ENCODE results near the gene TMEM273.

The TMEM273 gene

DNA sequence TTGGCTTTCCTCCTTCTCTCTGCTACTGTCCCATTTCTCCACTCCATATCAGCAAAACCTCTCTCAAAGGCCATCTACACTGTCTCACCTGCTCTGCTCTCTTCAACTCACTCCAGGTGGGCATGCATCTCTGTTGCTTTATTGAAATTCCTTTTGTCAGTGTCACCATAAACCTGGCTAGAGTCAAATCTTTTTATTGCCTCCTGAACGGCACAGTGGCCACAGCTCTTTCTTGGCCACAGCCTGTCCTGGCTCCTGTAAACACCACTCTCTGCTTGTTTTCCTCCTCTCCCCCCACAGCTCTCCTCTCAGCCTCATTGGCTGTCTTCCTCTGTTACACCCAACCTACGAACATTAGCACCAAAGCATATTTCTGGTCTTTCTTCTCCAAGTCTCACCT, 31.1 kb upstream of the TMEM273 start:
- Histone ChIP-seq H3K36me3 (ENCODE audit: insufficient read depth, low read length) (no peaks in the 10 kb centered on the region), H3K4me3 (ENCODE audit: low read length) (no peak overlapping the region), H3K27me3 (ENCODE audit: insufficient read depth, low read length) (no peaks in the 10 kb centered on the region), H2AFZ (ENCODE audit: low read depth, low read length) (no peak overlapping the region), H3K4me1 (ENCODE audit: insufficient read depth, low read length) (no peaks in the 10 kb centered on the region), H3K9me3 (ENCODE audit: low read length) (no peaks in the 10 kb centered on the region)

DNA sequence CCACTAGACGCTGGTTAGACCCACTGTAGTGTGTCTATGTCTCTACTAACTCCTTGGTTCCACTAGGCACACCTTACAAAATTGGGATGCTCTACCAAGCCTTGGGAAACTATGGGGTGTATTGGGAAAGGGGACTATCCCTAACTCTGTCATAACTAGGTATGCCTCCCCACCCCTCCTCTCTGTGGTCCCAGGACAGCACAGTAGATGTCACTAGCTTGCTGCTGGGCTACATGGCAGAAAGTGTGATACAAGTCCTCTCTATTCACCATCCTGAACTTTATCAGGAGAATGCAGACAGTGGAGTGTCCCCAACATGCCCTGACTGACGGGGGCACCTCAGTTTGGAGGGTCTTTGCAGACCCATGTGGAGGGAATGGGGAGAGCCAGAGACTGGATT, 30.3 kb upstream of the TMEM273 start:
- Histone ChIP-seq H3K36me3 (ENCODE audit: insufficient read depth, low read length) (no peaks in the 10 kb centered on the region), H3K4me1 (ENCODE audit: insufficient read depth, low read length) (no peaks in the 10 kb centered on the region), H3K9me3 (ENCODE audit: low read length) (no peaks in the 10 kb centered on the region), H2AFZ (ENCODE audit: low read depth, low read length) (no peak overlapping the region), H3K27me3 (ENCODE audit: insufficient read depth, low read length) (no peaks in the 10 kb centered on the region), H3K4me3 (ENCODE audit: low read length) (no peak overlapping the region)

DNA sequence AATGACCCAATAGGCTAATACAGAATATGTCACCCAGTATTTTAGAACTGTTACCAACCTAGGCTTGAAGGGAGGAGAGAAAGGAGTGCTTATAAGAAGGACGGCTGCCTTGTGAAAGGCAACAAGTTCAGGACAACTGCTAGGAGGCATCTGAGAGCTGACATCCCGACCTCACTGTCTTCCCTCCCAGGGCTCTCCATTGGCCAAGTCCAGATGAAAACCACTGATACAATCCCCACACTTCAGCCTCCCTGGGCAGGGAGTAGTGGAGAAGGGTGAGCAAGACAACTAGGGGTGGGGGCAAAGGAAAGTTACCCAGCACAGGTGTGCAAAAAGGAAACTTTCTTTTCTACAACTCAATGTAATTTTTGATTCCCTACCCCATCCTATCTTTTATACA, 29.5 kb upstream of the TMEM273 start:
- Histone ChIP-seq H3K36me3 (ENCODE audit: insufficient read depth, low read length) (no peaks in the 10 kb centered on the region), H2AFZ (ENCODE audit: low read depth, low read length) (no peak overlapping the region)

DNA sequence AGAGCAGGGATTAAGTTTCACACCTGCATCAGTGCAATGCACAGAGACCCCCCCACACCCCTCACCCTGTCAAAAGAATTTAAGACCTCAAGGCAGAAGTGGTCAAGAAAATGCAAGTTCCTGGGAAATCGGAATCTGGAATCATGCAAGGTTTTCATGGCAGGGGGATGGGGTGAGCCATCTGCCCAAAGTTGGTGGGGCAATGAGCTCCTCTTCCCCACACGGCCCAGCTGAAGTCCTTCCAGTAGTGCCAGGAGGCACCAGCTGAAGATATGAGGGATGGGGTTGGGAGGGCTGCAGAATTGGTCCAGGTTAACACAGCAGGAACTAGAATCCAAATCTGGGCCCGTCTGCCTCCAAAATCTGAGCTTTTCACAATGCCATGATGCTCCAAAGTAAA, 25.0 kb upstream of the TMEM273 start:
- H2AFZ ChIP-seq (ENCODE audit: low read depth, low read length), result no peak overlapping the region
- H3K27me3 ChIP-seq (ENCODE audit: insufficient read depth, low read length), result no peaks in the 10 kb centered on the region
- H3K4me1 ChIP-seq (ENCODE audit: insufficient read depth, low read length), result no peaks in the 10 kb centered on the region
- no peaks in the 10 kb centered on the region for H3K36me3 ChIP-seq (ENCODE audit: insufficient read depth, low read length)
- H3K9me3 ChIP-seq (ENCODE audit: low read length), result no peaks in the 10 kb centered on the region
- H3K4me3 ChIP-seq (ENCODE audit: low read length), result no peak overlapping the region

More for the DNA sequence above, 29.5 kb upstream of the TMEM273 start:
- H3K4me1 ChIP-seq (ENCODE audit: insufficient read depth, low read length), result no peaks in the 10 kb centered on the region
- no peaks in the 10 kb centered on the region for H3K27me3 ChIP-seq (ENCODE audit: insufficient read depth, low read length)
- H3K4me3 ChIP-seq (ENCODE audit: low read length), result no peak overlapping the region
- no peaks in the 10 kb centered on the region for H3K9me3 ChIP-seq (ENCODE audit: low read length)

DNA sequence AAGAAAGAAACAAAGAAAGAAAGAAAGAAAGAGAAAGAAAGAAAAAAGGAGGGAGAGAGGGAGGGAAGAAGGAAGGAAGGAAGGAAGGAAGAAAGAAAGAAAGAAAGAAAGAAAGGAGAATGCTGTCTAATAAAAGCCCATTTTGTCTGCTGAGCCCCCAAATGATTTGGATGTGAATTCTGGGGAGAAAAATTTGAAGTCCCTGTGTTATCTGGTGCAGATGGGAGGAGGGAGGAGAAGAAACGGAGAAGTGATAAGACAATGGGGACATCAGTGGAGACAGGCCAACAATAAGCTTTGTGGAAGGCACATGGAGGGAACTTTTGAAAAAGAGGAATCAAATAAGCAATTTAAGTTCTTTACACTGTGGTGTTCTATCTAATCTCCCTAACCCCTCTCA, 24.6 kb upstream of the TMEM273 start:
- H3K9me3 ChIP-seq (ENCODE audit: low read length), result no peaks in the 10 kb centered on the region
- H3K4me3 ChIP-seq (ENCODE audit: low read length), result no peak overlapping the region
- no peaks in the 10 kb centered on the region for H3K36me3 ChIP-seq (ENCODE audit: insufficient read depth, low read length)
- no peaks in the 10 kb centered on the region for H3K27me3 ChIP-seq (ENCODE audit: insufficient read depth, low read length)
- no peaks in the 10 kb centered on the region for H3K4me1 ChIP-seq (ENCODE audit: insufficient read depth, low read length)
- H2AFZ ChIP-seq (ENCODE audit: low read depth, low read length), result no peak overlapping the region

DNA sequence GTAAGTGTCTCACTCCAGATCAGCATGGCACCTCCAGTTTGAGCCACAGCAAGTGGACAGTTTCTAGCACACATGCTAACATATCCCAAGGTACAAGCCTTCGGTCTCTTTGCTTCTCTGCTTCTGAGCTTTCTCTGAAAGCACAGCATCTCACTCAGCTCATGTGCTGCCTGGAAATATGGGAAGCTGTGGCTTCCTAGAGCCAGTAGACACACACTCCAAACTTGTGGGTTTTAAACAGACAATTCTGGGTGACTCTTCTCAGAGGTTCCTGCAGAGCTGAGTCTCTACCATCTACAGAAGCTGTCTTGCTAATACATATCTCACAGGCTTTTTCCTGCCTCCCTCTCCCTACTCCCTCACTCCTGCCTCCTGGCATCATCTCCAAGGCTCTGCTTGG, 23.9 kb upstream of the TMEM273 start:
- Histone ChIP-seq H3K36me3 (ENCODE audit: insufficient read depth, low read length) (no peaks in the 10 kb centered on the region), H3K27me3 (ENCODE audit: insufficient read depth, low read length) (no peaks in the 10 kb centered on the region)

GRCh38 chr10:49208996-49209395, 20.8 kb upstream of the TMEM273 start:
- H3K4me3 ChIP-seq (ENCODE audit: low read length), result no peak overlapping the region
- no peaks in the 10 kb centered on the region for H3K36me3 ChIP-seq (ENCODE audit: insufficient read depth, low read length)
- H3K9me3 ChIP-seq (ENCODE audit: low read length), result no peaks in the 10 kb centered on the region
- H2AFZ ChIP-seq (ENCODE audit: low read depth, low read length), result no peak overlapping the region
- H3K4me1 ChIP-seq (ENCODE audit: insufficient read depth, low read length), result no peaks in the 10 kb centered on the region
- H3K27me3 ChIP-seq (ENCODE audit: insufficient read depth, low read length), result no peaks in the 10 kb centered on the region

More for the DNA sequence above, 23.9 kb upstream of the TMEM273 start:
- no peak overlapping the region for H3K4me3 ChIP-seq (ENCODE audit: low read length)
- no peaks in the 10 kb centered on the region for H3K9me3 ChIP-seq (ENCODE audit: low read length)
- H2AFZ ChIP-seq (ENCODE audit: low read depth, low read length), result no peak overlapping the region
- no peaks in the 10 kb centered on the region for H3K4me1 ChIP-seq (ENCODE audit: insufficient read depth, low read length)

DNA sequence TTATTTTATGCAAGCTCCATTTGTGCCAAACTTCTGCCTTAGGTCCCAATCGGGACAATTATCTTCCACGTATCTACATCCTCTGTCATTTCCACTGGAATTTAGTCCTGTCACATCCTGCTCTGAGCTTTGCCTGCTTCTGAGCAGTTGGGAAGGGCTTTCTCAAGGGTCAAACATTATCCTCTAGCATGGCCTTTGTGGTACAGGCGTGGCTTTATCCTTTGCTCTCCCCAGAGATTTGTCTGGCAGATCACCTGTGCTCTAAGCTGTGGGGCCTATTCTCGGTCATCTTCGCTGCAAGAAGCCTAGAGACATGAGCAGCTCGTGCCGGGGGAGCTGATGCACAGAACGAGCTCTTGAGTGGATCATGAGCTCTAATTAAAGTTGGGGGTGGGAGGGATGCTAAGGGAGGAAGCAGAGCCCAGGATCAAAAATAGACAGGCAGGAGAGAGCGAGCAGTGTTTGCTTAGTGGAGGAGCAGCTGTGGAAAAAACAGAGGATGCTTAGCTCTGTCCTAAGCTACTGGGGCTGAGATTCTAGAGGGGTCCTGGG, 19.8 kb upstream of the TMEM273 start:
- Histone ChIP-seq H3K4me3 (ENCODE audit: low read length) (no peak overlapping the region), H3K36me3 (ENCODE audit: insufficient read depth, low read length) (no peaks in the 10 kb centered on the region), H3K4me1 (ENCODE audit: insufficient read depth, low read length) (no peaks in the 10 kb centered on the region), H3K9me3 (ENCODE audit: low read length) (no peaks in the 10 kb centered on the region), H3K27me3 (ENCODE audit: insufficient read depth, low read length) (no peaks in the 10 kb centered on the region), H2AFZ (ENCODE audit: low read depth, low read length) (no peak overlapping the region)

DNA sequence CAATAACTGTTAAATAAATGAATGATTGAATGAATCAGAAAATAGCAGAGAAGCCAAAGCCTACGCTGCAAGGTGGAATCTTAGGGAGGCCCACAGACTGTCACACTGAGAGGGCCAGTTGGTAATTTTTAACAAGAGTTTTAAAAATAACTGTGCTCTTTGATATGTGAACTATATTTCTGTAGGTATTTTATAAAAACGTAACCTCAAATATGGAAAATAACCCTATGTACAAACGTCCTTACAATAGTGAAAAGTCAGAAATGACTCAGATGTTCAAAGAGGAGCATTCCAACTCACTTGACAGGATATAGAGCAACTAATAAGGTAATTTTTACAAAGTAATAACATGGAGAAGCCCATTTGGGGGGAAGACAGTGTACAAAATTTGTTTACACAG, 18.9 kb upstream of the TMEM273 start:
- Histone ChIP-seq H3K4me1 (ENCODE audit: insufficient read depth, low read length) (no peaks in the 10 kb centered on the region), H2AFZ (ENCODE audit: low read depth, low read length) (no peak overlapping the region), H3K4me3 (ENCODE audit: low read length) (no peak overlapping the region), H3K36me3 (ENCODE audit: insufficient read depth, low read length) (no peaks in the 10 kb centered on the region), H3K9me3 (ENCODE audit: low read length) (no peaks in the 10 kb centered on the region), H3K27me3 (ENCODE audit: insufficient read depth, low read length) (no peaks in the 10 kb centered on the region)

DNA sequence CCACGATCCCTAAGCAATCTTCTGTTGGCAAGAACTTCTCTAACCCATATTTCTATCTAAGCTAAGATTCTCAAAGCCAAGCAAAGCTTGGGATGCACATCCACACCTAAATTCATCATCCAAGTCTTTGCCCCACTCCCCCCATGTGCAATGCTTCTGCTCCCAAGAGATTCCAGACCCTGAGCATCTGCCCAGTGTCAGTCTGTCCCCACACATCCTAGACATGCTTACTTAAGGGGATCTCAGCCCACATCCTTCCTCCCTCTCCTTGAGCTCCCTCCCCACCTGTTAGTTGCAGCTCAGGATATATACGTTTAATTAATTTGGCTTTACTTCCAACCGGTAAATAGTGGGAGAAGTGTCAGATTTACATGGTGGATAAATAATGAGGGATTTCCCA, 17.0 kb upstream of the TMEM273 start:
- no peak overlapping the region for H3K4me3 ChIP-seq (ENCODE audit: low read length)
- no peaks in the 10 kb centered on the region for H3K9me3 ChIP-seq (ENCODE audit: low read length)
- H3K4me1 ChIP-seq (ENCODE audit: insufficient read depth, low read length), result no peaks in the 10 kb centered on the region
- H2AFZ ChIP-seq (ENCODE audit: low read depth, low read length), result no peak overlapping the region
- H3K27me3 ChIP-seq (ENCODE audit: insufficient read depth, low read length), result no peaks in the 10 kb centered on the region
- no peaks in the 10 kb centered on the region for H3K36me3 ChIP-seq (ENCODE audit: insufficient read depth, low read length)

- Histone ChIP-seq H3K4me1 (ENCODE audit: insufficient read depth, low read length) (no peaks in the 10 kb centered on the region), H3K36me3 (ENCODE audit: insufficient read depth, low read length) (no peaks in the 10 kb centered on the region), H2AFZ (ENCODE audit: low read depth, low read length) (no peak overlapping the region), H3K27me3 (ENCODE audit: insufficient read depth, low read length) (no peaks in the 10 kb centered on the region), H3K4me3 (ENCODE audit: low read length) (no peak overlapping the region), H3K9me3 (ENCODE audit: low read length) (no peaks in the 10 kb centered on the region)
Measured at GRCh38 chr10:49204119-49204518, 15.9 kb upstream of the TMEM273 start.

DNA sequence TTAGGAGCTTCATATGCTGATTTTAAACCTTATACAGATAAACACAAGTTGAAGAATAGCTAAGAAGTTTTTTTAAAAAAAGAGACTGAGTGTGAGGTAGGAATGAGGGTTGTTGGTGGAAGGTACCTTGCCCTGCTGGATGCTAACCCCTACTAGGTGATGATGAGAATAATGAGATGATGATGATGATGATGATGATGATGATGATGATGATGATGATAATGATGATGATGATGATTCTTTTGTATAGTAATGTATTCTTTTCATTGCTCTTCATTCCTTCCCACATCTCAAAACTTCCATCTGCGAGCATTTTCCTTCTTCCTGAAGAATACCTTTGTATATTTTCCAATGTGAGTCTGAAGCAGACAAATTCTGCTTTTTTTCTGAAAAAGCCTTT, 14.1 kb upstream of the TMEM273 start:
- Histone ChIP-seq H3K27me3 (ENCODE audit: insufficient read depth, low read length) (no peaks in the 10 kb centered on the region), H2AFZ (ENCODE audit: low read depth, low read length) (no peak overlapping the region), H3K4me3 (ENCODE audit: low read length) (no peak overlapping the region), H3K9me3 (ENCODE audit: low read length) (no peaks in the 10 kb centered on the region), H3K4me1 (ENCODE audit: insufficient read depth, low read length) (no peaks in the 10 kb centered on the region), H3K36me3 (ENCODE audit: insufficient read depth, low read length) (no peaks in the 10 kb centered on the region)

DNA sequence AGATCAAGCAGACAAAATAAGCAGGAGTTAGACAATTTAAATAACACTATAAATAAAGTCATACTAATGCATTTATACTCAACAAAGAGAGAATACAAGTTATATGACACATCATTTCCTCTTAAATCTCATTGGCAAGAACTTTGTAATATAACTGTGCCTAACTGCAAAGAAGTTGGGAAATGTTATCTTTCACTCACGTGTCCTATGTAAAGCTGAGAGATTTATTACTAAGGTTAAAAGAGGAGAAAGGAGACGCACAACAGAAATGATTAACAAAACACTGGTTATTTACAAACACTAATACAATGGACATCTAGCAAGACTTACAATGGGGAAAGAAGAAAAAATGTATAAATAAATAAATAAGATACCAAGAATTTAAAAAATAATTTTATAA, 12.7 kb upstream of the TMEM273 start:
- Histone ChIP-seq H3K4me1 (ENCODE audit: insufficient read depth, low read length) (no peaks in the 10 kb centered on the region), H3K4me3 (ENCODE audit: low read length) (no peak overlapping the region), H2AFZ (ENCODE audit: low read depth, low read length) (no peak overlapping the region), H3K27me3 (ENCODE audit: insufficient read depth, low read length) (no peaks in the 10 kb centered on the region), H3K9me3 (ENCODE audit: low read length) (no peaks in the 10 kb centered on the region), H3K36me3 (ENCODE audit: insufficient read depth, low read length) (no peaks in the 10 kb centered on the region)

DNA sequence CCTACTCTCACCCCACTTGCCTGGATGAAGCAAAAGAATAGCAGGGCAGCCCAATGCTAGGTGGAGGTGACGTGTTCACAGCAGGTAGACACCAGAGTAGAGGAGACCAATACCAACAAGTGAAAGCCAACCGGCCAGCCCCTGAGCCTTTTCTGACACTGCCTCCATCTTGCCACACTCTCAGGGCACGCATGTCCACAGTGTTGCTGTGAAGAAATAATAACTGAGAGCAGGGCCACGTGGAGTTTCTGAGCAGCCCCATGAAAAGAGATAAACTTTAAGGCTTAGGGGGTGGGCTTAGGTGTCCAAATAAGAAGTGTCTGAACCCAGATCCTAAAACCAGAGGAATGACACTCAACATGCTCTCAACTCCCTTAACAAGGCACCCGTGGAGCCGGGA, 9.0 kb upstream of the TMEM273 start:
- Histone ChIP-seq H3K9me3 (ENCODE audit: low read length) (no peaks in the 10 kb centered on the region), H3K4me3 (ENCODE audit: low read length) (no peak overlapping the region), H3K4me1 (ENCODE audit: insufficient read depth, low read length) (no peaks in the 10 kb centered on the region), H3K27me3 (ENCODE audit: insufficient read depth, low read length) (no peaks in the 10 kb centered on the region), H2AFZ (ENCODE audit: low read depth, low read length) (no peak overlapping the region), H3K36me3 (ENCODE audit: insufficient read depth, low read length) (no peaks in the 10 kb centered on the region)

Data from neuron (in vitro differentiated cells).